Fibroblast of skin of right biceps (primary cell): Measurements from ENCODE around the gene SEC61B.

Source experiments
- DNase-seq: peaks from one replicate; pipeline ENCODE4 v3.0.0-alpha.2; 2013

Gene SEC61B

GRCh38 chr9:99221621-99222415, at the start of gene SEC61B, which contains the start of gene ALG2:
Gene SEC61B (plus strand): TSS chr9:99222282. CDS start chr9:99222364, 82 bp downstream.
Gene ALG2 (minus strand): TSS chr9:99221942. CDS start chr9:99221894, 48 bp downstream.
- DNase-seq = peak; percentile 95

DNA sequence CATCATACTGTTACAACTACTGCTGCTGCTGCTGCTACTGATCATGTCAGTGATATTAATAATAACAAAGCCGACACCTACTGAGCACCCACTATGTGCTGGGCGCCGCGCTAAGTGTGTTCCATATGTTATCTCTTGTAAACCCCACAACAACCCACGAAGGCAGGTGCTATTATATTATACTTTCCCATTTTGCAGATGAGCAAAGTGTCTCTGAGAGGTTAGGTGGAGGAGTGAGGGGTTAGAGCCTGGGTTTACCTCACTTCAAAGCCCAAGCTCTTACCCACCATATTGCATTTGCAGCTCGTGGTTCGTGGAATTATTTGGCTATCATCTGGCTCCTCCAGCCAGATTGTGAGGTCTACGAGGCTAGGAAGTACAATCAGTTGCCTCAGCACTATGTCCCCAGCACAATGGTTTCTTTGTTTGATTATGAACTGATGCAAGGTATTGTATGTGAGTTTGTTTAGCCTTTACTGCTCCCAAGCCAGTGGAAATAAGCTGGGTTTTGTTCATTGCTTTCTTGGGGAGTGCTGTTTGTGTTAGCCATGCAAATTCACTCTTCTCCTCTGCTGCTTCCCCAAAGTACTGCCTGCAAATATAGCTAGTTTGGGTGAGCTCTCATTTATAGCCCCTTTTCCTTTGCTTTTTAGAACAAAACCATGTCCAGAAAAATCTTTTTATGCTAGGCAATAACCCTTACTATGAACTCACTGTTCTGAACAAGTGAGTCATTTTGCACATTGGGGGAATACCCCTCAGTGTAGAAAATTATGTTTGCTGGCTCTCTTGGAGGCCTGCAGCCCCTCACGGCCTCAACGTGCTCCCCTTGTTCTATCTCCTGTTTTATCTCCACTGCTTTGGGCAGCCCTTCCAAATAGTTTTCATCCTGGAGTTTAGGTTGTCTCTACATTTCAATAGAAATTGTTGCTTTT, 48.2 kb upstream of the SEC61B start:
- no peak for DNase-seq

DNA sequence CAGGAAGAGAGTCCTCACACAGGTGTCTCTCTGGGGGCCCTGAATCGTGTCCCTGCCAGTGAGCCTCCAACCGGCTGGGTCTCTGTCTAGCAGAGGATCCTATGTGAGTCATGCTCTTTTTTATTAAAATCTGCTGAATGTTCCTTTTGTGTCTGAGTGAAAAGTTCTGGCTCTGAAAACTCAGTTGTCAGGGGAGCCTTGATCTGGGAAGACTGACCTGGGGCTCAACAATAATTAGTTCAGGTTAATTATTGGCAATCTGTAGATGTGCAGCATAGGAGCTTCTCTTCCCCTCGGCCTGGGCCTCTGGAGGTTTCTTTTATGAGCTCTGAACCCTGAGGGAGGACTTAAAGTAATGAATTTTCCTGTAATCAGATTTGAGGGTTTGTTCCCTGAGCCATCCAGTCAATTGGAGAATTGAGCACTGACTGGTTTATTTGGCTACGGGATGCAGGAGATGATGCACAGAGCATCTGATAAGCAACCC, 45.5 kb upstream of the SEC61B start:
- no peak for DNase-seq

GRCh38 chr9:99177576-99178366, 44.3 kb upstream of the SEC61B start:
- no peak for DNase-seq

DNA sequence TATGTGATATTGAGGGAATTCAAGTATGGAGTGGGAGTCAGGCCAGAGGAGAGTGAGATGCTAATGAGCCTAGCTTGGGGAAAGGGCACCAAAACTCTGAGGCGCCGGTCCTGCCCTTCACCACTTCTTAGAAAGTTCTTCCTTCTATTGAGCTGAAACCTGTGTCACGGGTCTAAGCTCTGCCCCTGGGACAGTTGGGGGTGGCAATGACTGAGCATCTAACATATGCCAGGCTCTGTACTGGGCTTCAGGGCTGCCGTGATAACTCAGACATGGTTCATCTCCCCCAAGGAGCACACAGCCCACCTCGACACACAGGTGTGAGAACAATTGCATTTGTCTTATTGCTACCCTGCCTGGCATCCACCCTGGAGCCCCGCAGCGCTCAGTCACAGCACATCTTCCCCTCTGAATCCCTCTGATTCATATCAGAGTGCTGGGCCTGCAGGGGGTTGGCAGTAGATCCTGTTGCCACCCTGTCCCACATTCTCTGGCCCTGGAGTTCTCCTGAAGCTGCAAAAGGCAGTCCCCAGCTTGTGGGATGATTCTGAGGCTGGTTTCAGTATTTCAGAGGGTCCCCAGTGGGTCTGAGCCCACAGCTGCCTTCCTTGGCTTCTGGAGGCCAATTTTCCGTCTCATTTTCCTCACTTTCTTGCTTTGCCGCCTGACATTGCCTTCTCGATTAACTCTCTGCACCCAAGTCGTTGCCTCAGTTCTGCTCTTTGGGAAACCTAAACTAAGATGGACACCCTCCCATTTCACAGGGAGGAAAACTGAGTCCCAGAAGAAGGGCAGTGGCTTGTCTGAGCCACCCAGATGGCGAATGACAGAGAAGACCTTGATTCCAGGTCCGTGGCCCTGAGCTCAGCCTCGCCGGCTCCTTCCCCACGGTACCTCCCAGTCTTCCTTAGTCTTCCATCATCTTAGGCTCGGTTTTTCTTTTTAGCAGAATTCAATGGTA, 42.9 kb upstream of the SEC61B start:
- DNase-seq = no peak

DNA sequence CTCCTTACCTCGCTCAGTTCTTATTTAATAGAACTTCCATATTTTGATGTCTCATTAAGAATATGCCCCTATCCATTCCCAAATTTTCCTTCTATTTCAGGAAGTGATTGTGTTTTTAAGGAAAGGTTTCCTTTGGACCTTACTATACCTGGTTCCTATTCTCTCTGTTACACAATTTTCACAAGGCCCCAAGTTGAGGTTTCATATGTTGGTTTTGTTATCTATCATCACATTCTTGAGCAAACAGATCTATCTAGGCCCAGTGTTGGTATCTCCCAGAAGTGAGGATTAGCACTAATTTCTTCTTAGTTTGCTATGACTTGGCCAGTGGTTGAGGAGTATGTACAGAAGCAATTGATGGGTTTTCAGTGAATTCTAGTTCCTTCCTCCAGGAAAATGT, 41.9 kb upstream of the SEC61B start:
- DNase-seq = no peak

GRCh38 chr9:99180662-99181061, 41.4 kb upstream of the SEC61B start:
- no peak for DNase-seq

DNA sequence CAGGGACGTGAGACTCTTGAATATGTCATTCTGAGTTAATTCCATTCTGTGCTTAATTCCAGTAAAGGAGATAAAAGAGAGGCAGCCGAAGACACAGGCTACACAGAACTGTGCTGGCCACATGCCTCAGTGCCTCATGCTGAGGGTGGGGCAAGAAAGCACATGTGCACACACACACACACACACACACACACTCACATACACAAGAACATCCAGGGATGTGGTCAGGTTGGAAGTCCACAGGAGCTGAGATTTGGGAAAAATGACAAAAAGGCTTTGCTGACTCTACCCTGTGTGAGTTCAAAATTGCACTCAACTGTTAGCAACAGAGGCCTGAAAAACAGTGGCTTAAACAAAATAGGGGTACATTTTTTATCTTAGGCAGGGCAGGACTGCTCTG, 40.9 kb upstream of the SEC61B start:
- DNase-seq = no peak

DNA sequence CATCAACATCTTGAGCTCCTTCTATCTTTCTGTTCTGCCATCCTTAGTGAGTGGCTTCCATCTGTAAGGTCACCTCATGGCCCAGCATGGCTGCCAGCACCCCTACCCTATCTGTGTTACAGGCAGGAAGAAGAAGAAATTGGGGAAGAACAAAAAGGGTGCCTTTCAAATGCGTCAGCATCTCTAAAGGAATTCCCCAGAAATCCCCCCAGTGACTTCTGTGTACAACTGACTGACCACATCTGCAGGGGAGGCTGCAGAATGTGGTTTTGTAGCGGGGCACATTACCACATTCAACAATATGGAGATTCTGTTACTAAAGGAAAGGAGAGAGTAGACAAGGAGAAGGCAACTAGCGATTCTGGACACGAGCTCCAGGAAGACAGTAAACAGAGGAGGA, 40.5 kb upstream of the SEC61B start:
- DNase-seq = peak; percentile 67

DNA sequence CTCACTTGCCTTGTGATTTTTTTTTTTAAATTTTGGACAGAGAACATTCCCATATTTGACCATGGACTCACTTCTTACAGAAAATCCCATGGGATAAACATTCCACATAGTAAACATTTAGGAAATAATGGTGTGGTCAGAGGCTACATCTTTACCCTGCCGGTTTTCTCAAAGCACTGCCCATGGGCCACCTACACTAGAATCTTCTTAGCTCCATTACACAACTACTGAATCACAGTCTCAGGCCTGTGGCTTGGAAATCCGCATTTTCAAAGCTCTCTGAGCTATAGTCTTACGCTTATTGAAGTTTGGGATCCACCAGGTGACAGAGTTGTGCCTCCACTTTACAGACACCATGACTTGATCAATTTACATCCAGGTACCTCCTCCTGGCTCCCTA, 39.7 kb upstream of the SEC61B start:
- DNase-seq = no peak

- DNase-seq = no peak
Observed at GRCh38 chr9:99183616-99184015, 38.5 kb upstream of the SEC61B start.

DNA sequence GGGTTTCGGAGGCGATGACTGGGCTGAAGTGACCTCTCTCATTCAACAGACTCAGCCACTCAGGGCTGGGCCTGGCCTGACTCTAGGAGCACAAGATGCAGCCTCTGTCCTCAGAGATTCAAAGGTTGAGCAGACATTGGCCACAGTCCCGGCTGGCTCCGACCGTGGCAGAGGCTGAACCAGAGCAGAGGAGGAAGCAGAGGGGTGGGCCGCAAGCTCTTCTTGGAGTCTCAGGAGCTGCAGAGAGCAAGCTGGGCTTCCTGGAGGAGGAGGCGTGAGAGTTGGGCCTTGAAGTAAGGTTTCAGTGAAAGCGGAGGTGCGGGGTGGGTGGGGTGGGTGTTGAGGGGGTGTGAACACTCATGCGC, 38.0 kb upstream of the SEC61B start:
- DNase-seq = no peak

GRCh38 chr9:99184475-99185347, 37.4 kb upstream of the SEC61B start:
- peak; percentile 98 for DNase-seq

GRCh38 chr9:99185348-99185632, 36.8 kb upstream of the SEC61B start:
- DNase-seq = no peak

GRCh38 chr9:99185934-99186333, 36.1 kb upstream of the SEC61B start:
- no peak for DNase-seq

DNA sequence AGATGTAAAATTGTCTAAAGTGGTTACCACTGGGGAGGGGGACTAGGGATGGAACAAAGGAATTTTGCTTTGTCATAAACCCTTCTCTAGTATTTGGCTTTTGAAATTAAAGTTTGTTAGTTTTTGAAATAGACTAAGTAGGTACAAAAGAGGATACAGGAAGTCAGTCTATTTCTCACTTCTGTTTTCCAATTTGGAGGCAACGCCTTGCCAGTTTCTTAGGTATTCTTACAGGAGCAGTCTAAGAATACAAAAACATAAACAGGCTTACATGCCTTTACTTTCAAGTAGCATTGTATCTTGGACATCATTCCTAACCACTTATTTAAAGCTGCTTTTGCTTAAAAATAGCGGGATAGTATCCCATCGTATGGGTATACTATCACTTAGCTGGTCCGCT, 34.8 kb upstream of the SEC61B start:
- no peak for DNase-seq

- DNase-seq = no peak
Observed at GRCh38 chr9:99189186-99189585, 32.9 kb upstream of the SEC61B start.

GRCh38 chr9:99189887-99190596, 32.0 kb upstream of the SEC61B start:
- DNase-seq = no peak

- DNase-seq = no peak
Observed at GRCh38 chr9:99190597-99191283, 31.3 kb upstream of the SEC61B start.
